ENCODE results near the gene SRCAP. TPM values are rescaled to one million over a fixed set of nuclear protein-coding genes. Genes with fewer than 3 reads are reported as not detected.

SRCAP gene
- total and polyA plus RNA-seq, 2 experiments from 2014 or later: 15.3 to 33.6 TPM

DNA sequence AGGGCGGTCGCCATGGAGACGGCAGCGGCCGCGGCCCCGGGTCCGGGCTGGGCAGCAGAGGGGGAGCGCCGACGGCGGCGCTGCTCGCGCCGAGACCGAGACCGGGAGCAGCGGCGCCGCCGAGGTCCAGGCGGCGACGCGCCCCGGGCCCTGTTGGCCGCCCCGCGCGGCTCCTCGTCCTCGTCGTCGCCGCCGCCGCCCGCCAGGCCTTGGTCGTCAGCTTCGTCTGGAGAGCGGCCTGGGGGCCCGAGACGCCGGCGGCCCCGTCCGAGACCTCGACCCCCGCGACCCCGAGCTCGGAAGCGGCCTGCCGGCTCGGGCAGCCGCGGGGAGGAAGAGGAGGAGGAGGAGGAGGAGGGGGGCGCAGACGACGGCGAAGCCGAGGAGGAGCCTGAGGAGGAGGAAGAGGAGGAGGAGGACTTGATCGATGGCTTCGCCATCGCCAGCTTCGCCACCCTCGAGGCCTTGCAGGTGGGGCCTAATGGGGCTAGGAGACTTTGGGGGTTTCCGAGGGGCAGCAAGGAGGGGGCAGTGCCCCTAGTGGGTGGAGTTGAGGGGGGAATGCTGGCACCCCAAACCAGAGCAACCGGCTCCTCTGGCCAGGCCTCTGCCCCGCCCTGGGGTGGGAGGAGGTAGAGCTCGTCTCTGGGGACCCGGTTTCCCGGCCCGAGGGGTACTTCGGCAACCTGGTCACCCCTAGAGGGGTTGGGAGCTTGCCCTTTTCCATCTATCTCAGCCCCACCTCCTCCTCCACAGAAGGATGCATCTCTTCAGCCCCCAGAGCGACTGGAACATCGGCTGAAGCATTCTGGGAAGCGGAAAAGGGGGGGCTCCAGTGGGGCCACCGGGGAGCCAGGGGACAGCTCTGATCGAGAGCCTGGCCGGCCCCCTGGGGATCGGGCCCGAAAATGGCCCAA, 39.2 kb upstream of the SRCAP start:
- H3K4me1 ChIP-seq (ENCODE audit: insufficient read depth): peaks cover 25% of the 10 kb centered on the region
- 10% methylated on average over 50 of the region's 84 CpGs for WGBS (ENCODE audit: low lambda C conversion rate, missing lambda C conversion rate)
- no peaks in the 10 kb centered on the region for H3K27me3 ChIP-seq
- H3K9me2 ChIP-seq (replicated peaks; ENCODE audit: insufficient read depth): no peaks in the 10 kb centered on the region
- peak overlapping the region; percentile 96 for H3K4me2 ChIP-seq
- TF ChIP-seq EZH2phosphoT487 (IDR thresholded peaks at IDR 0.05; ENCODE audit: low read depth, severe bottlenecking, unreplicated experiment) (no peak), EZH2 (IDR thresholded peaks at IDR 0.05; ENCODE audit: borderline replicate concordance) (no peak)
- TF ChIP-seq, protein P1, sequence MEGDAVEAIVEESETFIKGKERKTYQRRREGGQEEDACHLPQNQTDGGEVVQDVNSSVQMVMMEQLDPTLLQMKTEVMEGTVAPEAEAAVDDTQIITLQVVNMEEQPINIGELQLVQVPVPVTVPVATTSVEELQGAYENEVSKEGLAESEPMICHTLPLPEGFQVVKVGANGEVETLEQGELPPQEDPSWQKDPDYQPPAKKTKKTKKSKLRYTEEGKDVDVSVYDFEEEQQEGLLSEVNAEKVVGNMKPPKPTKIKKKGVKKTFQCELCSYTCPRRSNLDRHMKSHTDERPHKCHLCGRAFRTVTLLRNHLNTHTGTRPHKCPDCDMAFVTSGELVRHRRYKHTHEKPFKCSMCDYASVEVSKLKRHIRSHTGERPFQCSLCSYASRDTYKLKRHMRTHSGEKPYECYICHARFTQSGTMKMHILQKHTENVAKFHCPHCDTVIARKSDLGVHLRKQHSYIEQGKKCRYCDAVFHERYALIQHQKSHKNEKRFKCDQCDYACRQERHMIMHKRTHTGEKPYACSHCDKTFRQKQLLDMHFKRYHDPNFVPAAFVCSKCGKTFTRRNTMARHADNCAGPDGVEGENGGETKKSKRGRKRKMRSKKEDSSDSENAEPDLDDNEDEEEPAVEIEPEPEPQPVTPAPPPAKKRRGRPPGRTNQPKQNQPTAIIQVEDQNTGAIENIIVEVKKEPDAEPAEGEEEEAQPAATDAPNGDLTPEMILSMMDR (IDR thresholded peaks at IDR 0.05; ENCODE audit: poor library complexity): no peak
- H3K79me2 ChIP-seq: peaks cover 48% of the 10 kb centered on the region
- H3K9me3 ChIP-seq (ENCODE audit: low read depth): no peaks in the 10 kb centered on the region
- peaks cover 48% of the 10 kb centered on the region for H4K20me1 ChIP-seq (ENCODE audit: insufficient read depth, poor library complexity, severe bottlenecking)
- peak overlapping the region; percentile 20 for H3K4me3 ChIP-seq
- H3K36me3 ChIP-seq (replicated peaks; ENCODE audit: insufficient read depth, low read depth): no peaks in the 10 kb centered on the region
- no peak for DNase-seq (ENCODE audit: low spot score)
- H3K27ac ChIP-seq: peak overlapping the region; percentile 95
- H2AFZ ChIP-seq: no peak overlapping the region

- H3K4me1 ChIP-seq (ENCODE audit: insufficient read depth): peaks cover 25% of the 10 kb centered on the region
- peak overlapping the region; percentile 95 for H3K27ac ChIP-seq
- peak overlapping the region; percentile 96 for H3K4me2 ChIP-seq
Observed at GRCh38 chr16:30660424-30661261, 38.3 kb upstream of the SRCAP start.

GRCh38 chr16:30662449-30662848, 36.5 kb upstream of the SRCAP start:
- H3K4me1 ChIP-seq (ENCODE audit: insufficient read depth): peaks cover 18% of the 10 kb centered on the region
- H3K79me2 ChIP-seq: peaks cover 54% of the 10 kb centered on the region
- no peak overlapping the region for H3K4me2 ChIP-seq
- H3K9me3 ChIP-seq (ENCODE audit: low read depth): no peaks in the 10 kb centered on the region
- no peak for TF ChIP-seq EZH2 (IDR thresholded peaks at IDR 0.05; ENCODE audit: borderline replicate concordance)
- TF ChIP-seq, protein P1 (IDR thresholded peaks at IDR 0.05; ENCODE audit: poor library complexity): no peak
- no peak for TF ChIP-seq EZH2phosphoT487 (IDR thresholded peaks at IDR 0.05; ENCODE audit: low read depth, severe bottlenecking, unreplicated experiment)
- no peaks in the 10 kb centered on the region for H3K9me2 ChIP-seq (replicated peaks; ENCODE audit: insufficient read depth)
- 91% methylated on average over 10 of the region's 17 CpGs for WGBS (ENCODE audit: low lambda C conversion rate, missing lambda C conversion rate)
- H4K20me1 ChIP-seq (ENCODE audit: insufficient read depth, poor library complexity, severe bottlenecking): peaks cover 62% of the 10 kb centered on the region
- no peak for DNase-seq (ENCODE audit: low spot score)
- no peak overlapping the region for H3K4me3 ChIP-seq
- H3K27ac ChIP-seq: no peak overlapping the region
- H3K36me3 ChIP-seq (replicated peaks; ENCODE audit: insufficient read depth, low read depth): no peaks in the 10 kb centered on the region
- no peaks in the 10 kb centered on the region for H3K27me3 ChIP-seq
- no peak overlapping the region for H2AFZ ChIP-seq

More at GRCh38 chr16:30660424-30661261, 38.3 kb upstream of the SRCAP start:
- H3K4me3 ChIP-seq: peak overlapping the region; percentile 20
- TF ChIP-seq EZH2phosphoT487 (IDR thresholded peaks at IDR 0.05; ENCODE audit: low read depth, severe bottlenecking, unreplicated experiment) (no peak), EZH2 (IDR thresholded peaks at IDR 0.05; ENCODE audit: borderline replicate concordance) (no peak)
- TF ChIP-seq, protein P1 (IDR thresholded peaks at IDR 0.05; ENCODE audit: poor library complexity): no peak
- WGBS (ENCODE audit: low lambda C conversion rate, missing lambda C conversion rate): 72% methylated on average over 21 of the region's 21 CpGs
- H4K20me1 ChIP-seq (ENCODE audit: insufficient read depth, poor library complexity, severe bottlenecking): peaks cover 56% of the 10 kb centered on the region
- H3K9me2 ChIP-seq (replicated peaks; ENCODE audit: insufficient read depth): no peaks in the 10 kb centered on the region
- H3K79me2 ChIP-seq: peaks cover 50% of the 10 kb centered on the region
- H2AFZ ChIP-seq: no peak overlapping the region
- H3K27me3 ChIP-seq: no peaks in the 10 kb centered on the region
- H3K36me3 ChIP-seq (replicated peaks; ENCODE audit: insufficient read depth, low read depth): no peaks in the 10 kb centered on the region
- H3K9me3 ChIP-seq (ENCODE audit: low read depth): no peaks in the 10 kb centered on the region
- DNase-seq (ENCODE audit: low spot score): peak; percentile 68

All from hepatocyte (in vitro differentiated cells).